Measurements from ENCODE around the gene PPIE. TPM values are rescaled to one million over a fixed set of nuclear protein-coding genes. Genes with fewer than 3 reads are reported as not detected.
"Not testable (repeated sequence)": the region's sequence is repeated elsewhere in the genome, so short reads cannot be mapped to it uniquely, and the experiment has no call there.

PPIE gene
- total and polyA plus RNA-seq, 9 donors: 30.9 to 103 (median 46.9) TPM

- Histone ChIP-seq H3K4me1 (ENCODE audit: insufficient read depth) (no peaks in the 10 kb centered on the region), H3K27ac (no peak overlapping the region), H3K4me3 (no peak overlapping the region), H3K36me3 (no peaks in the 10 kb centered on the region), H3K27me3 (no peaks in the 10 kb centered on the region), H3K9me3 (no peaks in the 10 kb centered on the region)
- no peak for DNase-seq
- intact Hi-C loops (cut with DNase I): no loop called here
- TF ChIP-seq POLR2A (IDR thresholded peaks at IDR 0.05) (no peak), EP300 (IDR thresholded peaks at IDR 0.05) (no peak), CTCF (IDR thresholded peaks at IDR 0.05) (no peak)
- WGBS, 3 donors: 70 to 80% (median 76%) methylated on average over 9 of the region's 9 CpGs
Observed at GRCh38 chr1:39761016-39761415, 22.3 kb downstream of the PPIE start.

- no peaks in the 10 kb centered on the region for H3K9me3 ChIP-seq
- TF ChIP-seq POLR2A (IDR thresholded peaks at IDR 0.05) (no peak), CTCF (IDR thresholded peaks at IDR 0.05) (no peak), EP300 (IDR thresholded peaks at IDR 0.05) (no peak)
- DNase-seq: peak in 2 of 5 donors; percentile 25 to 58
- H3K4me3 ChIP-seq: no peak overlapping the region
- no peaks in the 10 kb centered on the region for H3K36me3 ChIP-seq
- no peaks in the 10 kb centered on the region for H3K27me3 ChIP-seq
- intact Hi-C loops (cut with DNase I): no loop called here
- H3K4me1 ChIP-seq (ENCODE audit: insufficient read depth): no peaks in the 10 kb centered on the region
- H3K27ac ChIP-seq: no peak overlapping the region
- 31 to 51% (median 32%) methylated on average over 16 of the region's 16 CpGs for WGBS, 3 donors
Observed at GRCh38 chr1:39761557-39762260, 23.0 kb downstream of the PPIE start.

- intact Hi-C loops (cut with DNase I): no loop called here
- Histone ChIP-seq H3K4me1 (ENCODE audit: insufficient read depth) (peaks cover 3% of the 10 kb centered on the region), H3K27ac (no peak overlapping the region), H3K9me3 (no peaks in the 10 kb centered on the region), H3K4me3 (no peak overlapping the region), H3K36me3 (no peaks in the 10 kb centered on the region), H3K27me3 (no peaks in the 10 kb centered on the region)
- no peak for DNase-seq
- 79 to 84% (median 81%) methylated on average over 29 to 30 of the region's 30 CpGs for WGBS, 3 donors
- TF ChIP-seq CTCF (IDR thresholded peaks at IDR 0.05): no peak
- TF ChIP-seq POLR2A (IDR thresholded peaks at IDR 0.05): no peak
- TF ChIP-seq EP300 (IDR thresholded peaks at IDR 0.05): no peak
Observed at GRCh38 chr1:39762550-39763540, 24.2 kb downstream of the PPIE start.

GRCh38 chr1:39763619-39764374, 25.1 kb downstream of the PPIE start:
- WGBS, 3 donors: 71 to 79% (median 75%) methylated on average over 14 to 15 of the region's 18 CpGs
- DNase-seq; H3K9me3 ChIP-seq; H3K4me1 ChIP-seq (ENCODE audit: insufficient read depth); H3K27ac ChIP-seq; intact Hi-C loops (cut with DNase I); H3K36me3 ChIP-seq; H3K27me3 ChIP-seq; H3K4me3 ChIP-seq: not testable (repeated sequence)

GRCh38 chr1:39764512-39764911, 25.8 kb downstream of the PPIE start:
- DNase-seq; intact Hi-C loops (cut with DNase I): not testable (repeated sequence)
- WGBS, 3 donors: 87 to 100% (median 100%) methylated on average over 2 to 10 of the region's 19 CpGs

GRCh38 chr1:39766466-39766865, 27.8 kb downstream of the PPIE start:
- H3K9me3 ChIP-seq; H3K27ac ChIP-seq; H3K4me1 ChIP-seq (ENCODE audit: insufficient read depth); H3K27me3 ChIP-seq; H3K36me3 ChIP-seq; H3K4me3 ChIP-seq; intact Hi-C loops (cut with DNase I): not testable (repeated sequence)
- WGBS, 3 donors: 6 to 45% (median 16%) methylated on average over 1 to 3 of the region's 5 CpGs
- DNase-seq: peak in 3 of 5 donors; percentile 36 to 65 (median 38)

More at GRCh38 chr1:39764512-39764911, 25.8 kb downstream of the PPIE start:
- not testable (repeated sequence) for H3K4me3 ChIP-seq; H3K27ac ChIP-seq; H3K9me3 ChIP-seq; H3K27me3 ChIP-seq; H3K4me1 ChIP-seq (ENCODE audit: insufficient read depth); H3K36me3 ChIP-seq

GRCh38 chr1:39769502-39769901, 30.8 kb downstream of the PPIE start:
- 86 to 92% (median 88%) methylated on average over 12 to 18 of the region's 19 CpGs for WGBS, 3 donors
- H3K4me3 ChIP-seq; H3K27ac ChIP-seq; intact Hi-C loops (cut with DNase I); H3K27me3 ChIP-seq; H3K4me1 ChIP-seq (ENCODE audit: insufficient read depth); DNase-seq; H3K36me3 ChIP-seq; H3K9me3 ChIP-seq: not testable (repeated sequence)
